Astrocyte of the cerebellum (primary cell): ENCODE measurements around the gene LSMEM2.

ENCODE experiments used
- DNase-seq: peaks from one replicate; pipeline ENCODE4 v3.0.0-alpha.2; 2011; ENCODE audit warnings: low read depth
- H3K4me3 ChIP-seq: 2 replicates; pipeline ENCODE4 v1.5.1; 2011; ENCODE audit warnings: mild to moderate bottlenecking, low read depth, low read length, moderate library complexity
- CTCF ChIP-seq: IDR thresholded peaks from 2 replicates; pipeline ENCODE4 v1.5.1; 2012; ENCODE audit warnings: low read length, low read depth, moderate library complexity, mild to moderate bottlenecking; ENCODE audit errors: missing control alignments
- in situ Hi-C: cut with HindIII; loops from 2 replicates; pipeline ENCODE4 v1.10.0; 2017; ENCODE audit warnings: low sequenced_read_pairs

LSMEM2 gene

DNA sequence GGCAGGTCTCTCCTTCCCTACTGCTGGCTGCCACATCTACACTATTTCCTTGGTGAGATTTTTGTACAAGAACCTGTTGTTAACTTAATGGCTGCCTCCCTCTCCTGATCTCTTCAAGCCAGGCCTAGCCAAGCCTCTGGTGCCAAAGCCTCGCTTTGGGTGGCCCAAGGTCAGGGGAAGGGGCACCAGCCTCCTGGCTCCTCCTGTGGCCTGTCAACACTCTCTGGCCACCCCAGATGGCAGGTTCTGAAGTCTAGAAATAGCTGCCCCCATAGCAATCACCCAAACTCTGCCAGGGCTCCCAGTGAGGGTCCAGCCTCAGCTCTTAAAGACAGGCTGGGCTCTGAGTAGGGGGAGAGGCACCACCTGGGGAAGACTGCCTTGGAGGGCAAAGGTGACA lies 8.4 kb downstream of the LSMEM2 start:
- in situ Hi-C loops, result no loop called here
- TF ChIP-seq CTCF, result no peak
- DNase-seq, result no peak
- no peak overlapping the region for H3K4me3 ChIP-seq

- in situ Hi-C loops, result no loop called here
Observed at GRCh38 chr3:50288387-50289007, 9.6 kb downstream of the LSMEM2 start.

DNA sequence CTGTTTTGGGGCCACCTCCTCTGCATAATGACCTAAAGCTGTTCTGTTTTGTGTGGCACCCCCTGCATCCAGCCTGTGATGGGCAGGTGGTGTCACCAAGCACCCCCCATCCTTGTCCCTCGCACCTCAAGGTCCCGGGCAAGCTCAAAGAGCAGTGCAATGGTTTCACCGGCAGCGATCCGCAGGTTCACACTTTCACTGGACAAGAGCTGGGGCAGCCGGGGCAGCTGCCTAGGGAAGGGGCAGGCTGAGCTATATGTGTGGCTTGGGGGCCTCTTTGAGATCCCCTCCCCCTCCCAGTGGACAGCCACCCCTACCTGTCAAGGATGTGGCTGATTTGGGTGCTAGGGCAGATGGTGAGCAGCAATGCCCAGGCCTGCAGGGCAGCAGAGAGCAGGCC lies 10.2 kb downstream of the LSMEM2 start:
- no peak for DNase-seq

More at GRCh38 chr3:50288387-50289007, 9.6 kb downstream of the LSMEM2 start:
- no peak for DNase-seq
- H3K4me3 ChIP-seq, result no peak overlapping the region
- TF ChIP-seq CTCF, result no peak

DNA sequence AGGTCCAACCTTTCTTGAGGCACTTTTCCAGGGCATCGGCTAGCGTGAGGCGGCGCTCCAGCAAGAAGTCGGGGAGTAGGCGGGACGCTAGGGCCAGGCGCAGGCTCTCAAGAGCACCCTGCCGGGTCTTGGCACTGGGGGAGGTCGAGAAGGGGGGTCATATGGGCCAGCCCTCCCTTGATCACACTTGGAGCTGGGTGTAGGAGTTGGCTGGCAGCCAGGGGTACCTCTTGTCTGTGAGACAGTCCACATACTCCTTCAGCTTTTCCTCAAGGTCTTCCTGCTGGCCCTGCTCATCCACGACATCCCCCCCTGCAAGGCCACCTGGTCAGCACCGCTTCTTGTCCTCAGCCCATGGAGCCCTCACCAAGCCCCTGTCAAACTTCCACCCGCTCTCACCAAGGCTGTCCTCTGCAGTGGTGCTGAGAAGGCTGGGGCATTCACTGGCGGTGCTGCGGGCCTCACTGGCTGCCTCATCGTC lies 11.3 kb downstream of the LSMEM2 start:
- no peak for DNase-seq
- H3K4me3 ChIP-seq, result no peak overlapping the region
- in situ Hi-C loops, result no loop called here
- TF ChIP-seq CTCF, result no peak

More for the DNA sequence above, 10.2 kb downstream of the LSMEM2 start:
- in situ Hi-C loops, result no loop called here
- no peak for TF ChIP-seq CTCF
- no peak overlapping the region for H3K4me3 ChIP-seq

DNA sequence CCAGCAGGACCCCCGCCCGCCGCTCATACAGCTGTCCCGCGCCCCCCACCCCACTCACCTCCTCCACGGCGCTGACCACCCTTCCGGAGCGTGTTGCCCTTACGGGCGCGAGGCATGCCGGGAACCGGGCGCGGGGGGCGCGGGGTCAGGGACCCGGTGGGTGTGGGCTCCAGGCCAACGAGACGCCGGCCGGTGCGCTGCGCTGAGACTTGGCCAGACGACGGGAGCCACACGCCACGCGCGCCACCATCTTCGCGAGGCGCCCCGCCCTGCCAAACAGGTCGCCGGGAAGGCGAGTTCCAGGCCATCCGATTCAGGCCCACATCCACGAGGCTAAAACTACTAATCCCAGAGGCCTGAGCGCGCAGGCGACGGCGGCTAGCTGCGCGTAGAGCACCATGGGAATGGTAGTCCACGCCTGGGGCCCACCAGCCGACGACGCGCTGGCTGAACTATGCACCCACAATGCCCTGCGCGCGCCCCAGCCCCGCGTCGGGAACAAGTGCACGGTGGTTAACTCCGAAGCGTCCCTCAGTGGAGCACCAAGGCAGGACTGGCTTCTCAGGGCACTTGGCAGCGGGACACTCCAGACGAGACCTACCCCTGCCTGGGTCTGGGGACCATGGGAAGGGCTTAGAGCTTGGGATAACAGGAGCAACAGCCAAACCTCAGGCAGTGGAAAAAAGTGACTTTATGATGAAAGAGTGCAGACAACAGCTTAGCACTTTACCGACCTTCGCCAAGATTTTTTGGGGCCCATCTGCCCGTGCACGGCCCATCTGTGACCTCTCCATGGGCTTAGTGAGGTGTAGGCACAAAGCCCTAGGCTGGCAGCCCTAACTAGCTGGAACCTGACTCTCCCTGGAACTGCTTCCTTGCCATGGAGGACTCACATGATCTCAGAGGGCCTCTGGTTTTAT lies 13.5 kb downstream of the LSMEM2 start, which contains the start of gene IFRD2:
IFRD2 (minus strand) TSS at position 271 of the 920 bp plus-strand sequence; CDS start at position 116, 155 bp downstream.
- in situ Hi-C loops, result no loop called here
- peak; percentile 95 for DNase-seq
- peak within 1 kb of the TSS; percentile 83 for H3K4me3 ChIP-seq
- no peak for TF ChIP-seq CTCF

DNA sequence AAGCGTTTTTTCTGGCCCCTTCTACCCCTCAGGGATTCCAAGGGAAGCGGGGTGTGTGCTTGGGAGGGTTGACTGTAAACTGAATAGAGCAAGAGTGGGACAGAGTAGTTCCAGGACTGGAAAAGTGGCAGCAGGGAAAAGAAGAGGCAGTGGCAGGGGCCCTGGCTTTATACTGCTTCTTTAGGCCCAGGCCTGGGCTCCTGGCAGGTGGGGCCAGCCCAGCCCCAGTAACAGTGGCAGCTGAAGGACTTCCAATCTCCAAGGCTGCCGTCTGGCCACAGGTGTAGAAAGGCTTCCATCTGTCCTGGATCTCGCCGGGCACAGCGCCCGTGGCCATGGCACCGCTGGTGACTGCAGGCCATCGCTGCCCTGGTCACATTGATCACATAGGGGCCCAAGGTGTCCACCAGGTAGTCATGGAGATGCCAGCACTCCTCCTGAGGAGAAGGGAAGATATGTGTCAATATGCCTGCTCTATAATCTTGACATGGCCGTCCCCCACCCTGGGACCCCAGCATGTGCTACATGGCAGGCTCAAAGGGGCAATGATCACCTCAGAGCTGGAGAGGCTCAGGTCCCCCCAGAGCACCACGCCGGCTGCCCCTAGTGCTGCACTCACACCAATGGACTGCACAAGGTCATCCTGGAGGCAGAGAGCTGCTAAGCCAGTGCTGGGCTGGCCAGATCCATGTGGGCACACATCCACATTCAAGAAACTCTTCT lies 14.4 kb downstream of the LSMEM2 start:
- in situ Hi-C loops, result no loop called here
- no peak for DNase-seq
- TF ChIP-seq CTCF, result no peak
- H3K4me3 ChIP-seq, result no peak overlapping the region
